Hepatocyte (in vitro differentiated cells): ENCODE results near the gene UQCRQ.

Experiments
- EZH2 ChIP-seq: fragments of 200-600 bp; sonication (generic); IDR thresholded peaks from 2 replicates; pipeline ENCODE4 v1.6.1; 2016; ENCODE audit warnings: antibody characterized with exemption, mild to moderate bottlenecking, borderline replicate concordance
- TF ChIP-seq, protein P1 (sequence below): fragments of 200-600 bp; sonication (generic); IDR thresholded peaks from 2 replicates; pipeline ENCODE4 v1.5.1; 2016; ENCODE audit warnings: antibody characterized with exemption, mild to moderate bottlenecking; ENCODE audit not compliant: poor library complexity

DNA sequence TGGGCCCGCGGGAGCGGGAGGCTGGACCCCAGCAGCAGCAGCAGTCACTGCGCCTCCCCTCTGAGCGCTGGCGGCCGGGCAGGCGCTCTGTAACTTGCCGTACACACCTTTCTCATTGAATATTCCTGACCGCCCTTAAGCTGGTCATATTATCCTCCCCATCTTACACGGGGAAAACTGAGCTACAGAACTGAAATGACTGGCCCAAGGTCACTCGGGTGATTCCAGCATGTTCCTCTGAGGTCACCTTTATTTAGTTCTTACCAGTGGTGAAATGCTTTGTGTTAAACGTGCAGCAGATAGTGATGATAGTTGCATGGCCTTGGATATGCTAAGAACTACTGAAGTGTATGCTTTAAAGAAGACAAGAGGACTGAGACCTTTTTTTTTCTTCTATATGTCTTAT is 607 bp downstream of the UQCRQ start:
- TF ChIP-seq, protein P1, sequence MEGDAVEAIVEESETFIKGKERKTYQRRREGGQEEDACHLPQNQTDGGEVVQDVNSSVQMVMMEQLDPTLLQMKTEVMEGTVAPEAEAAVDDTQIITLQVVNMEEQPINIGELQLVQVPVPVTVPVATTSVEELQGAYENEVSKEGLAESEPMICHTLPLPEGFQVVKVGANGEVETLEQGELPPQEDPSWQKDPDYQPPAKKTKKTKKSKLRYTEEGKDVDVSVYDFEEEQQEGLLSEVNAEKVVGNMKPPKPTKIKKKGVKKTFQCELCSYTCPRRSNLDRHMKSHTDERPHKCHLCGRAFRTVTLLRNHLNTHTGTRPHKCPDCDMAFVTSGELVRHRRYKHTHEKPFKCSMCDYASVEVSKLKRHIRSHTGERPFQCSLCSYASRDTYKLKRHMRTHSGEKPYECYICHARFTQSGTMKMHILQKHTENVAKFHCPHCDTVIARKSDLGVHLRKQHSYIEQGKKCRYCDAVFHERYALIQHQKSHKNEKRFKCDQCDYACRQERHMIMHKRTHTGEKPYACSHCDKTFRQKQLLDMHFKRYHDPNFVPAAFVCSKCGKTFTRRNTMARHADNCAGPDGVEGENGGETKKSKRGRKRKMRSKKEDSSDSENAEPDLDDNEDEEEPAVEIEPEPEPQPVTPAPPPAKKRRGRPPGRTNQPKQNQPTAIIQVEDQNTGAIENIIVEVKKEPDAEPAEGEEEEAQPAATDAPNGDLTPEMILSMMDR: no peak
- no peak for TF ChIP-seq EZH2
